GM18867 (cell line): ENCODE results near the gene GFY.

Source experiments
- ATAC-seq: cut with Tn5 transposase; IDR thresholded peaks from one replicate; pipeline ENCODE4 v1.9.1; 2021; ENCODE audit warnings: mild to moderate bottlenecking, moderate library complexity; ENCODE audit not compliant: unreplicated experiment

The GFY gene

GRCh38 chr19:49408816-49409440, 16.3 kb upstream of the GFY start:
- no peak for ATAC-seq

DNA sequence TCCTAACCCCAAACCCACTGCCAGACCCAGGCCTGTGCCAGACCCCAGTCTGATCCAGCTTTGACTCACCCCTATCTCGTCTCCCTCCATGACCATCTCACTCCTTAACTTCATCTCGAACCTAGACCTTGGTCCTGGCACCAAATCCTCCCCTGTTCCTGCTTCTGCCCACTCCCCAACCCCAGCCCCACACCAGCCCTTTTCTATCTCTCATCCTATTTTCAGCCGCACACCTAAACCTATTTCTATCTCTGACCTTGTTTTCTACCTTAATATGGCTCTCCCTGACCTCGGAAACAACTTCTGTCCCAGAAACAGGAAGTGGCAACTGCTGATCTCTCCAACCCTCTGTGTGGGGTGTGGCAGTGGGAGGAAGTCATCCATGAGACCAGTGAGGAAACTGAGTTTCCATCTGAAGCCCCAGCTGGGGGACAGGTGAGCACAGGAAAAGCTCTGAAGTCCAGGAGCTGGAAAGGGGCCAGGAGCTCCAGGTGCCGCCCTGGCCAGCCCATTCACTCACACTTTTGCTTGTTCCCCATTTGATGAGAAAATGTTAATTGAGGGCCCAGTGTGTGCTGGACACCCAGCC, 15.7 kb upstream of the GFY start:
- ATAC-seq, result no peak

DNA sequence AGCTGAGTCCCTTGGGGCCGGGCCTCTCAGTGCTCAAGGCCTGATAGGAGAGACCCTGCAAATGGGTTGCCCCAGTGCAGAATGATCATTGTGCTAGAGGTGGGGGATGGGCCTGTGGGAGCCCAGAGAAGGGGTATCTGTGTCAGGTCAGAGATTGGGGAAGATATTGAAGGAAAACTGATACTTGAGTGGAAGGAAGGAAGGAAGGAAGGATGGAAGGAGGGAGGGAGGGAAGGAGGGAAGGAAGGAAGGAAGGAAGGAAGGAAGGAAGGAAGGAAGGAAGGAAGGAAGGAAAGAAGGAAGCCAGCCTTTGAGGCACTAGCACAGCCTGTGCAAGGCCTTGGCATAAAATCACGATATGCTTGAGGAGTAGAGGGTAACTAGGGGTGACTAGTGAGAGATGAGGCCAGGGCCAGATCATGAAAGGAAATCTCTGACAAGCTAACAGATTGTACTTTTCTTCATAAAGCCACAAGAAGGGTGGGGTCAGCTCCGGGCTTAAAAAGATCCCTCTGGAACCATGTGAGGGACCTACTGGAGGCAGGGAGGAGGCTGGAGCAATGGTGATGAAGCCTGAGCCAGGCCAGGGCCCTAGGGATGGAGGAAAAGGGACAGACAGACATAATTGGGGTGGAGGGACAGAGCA, 13.4 kb upstream of the GFY start:
- no peak for ATAC-seq

- no peak for ATAC-seq
Observed at GRCh38 chr19:49413348-49413747, 11.8 kb upstream of the GFY start.

GRCh38 chr19:49414256-49414655, 10.9 kb upstream of the GFY start:
- no peak for ATAC-seq

GRCh38 chr19:49415102-49415809, 9.9 kb upstream of the GFY start:
- ATAC-seq, result no peak

DNA sequence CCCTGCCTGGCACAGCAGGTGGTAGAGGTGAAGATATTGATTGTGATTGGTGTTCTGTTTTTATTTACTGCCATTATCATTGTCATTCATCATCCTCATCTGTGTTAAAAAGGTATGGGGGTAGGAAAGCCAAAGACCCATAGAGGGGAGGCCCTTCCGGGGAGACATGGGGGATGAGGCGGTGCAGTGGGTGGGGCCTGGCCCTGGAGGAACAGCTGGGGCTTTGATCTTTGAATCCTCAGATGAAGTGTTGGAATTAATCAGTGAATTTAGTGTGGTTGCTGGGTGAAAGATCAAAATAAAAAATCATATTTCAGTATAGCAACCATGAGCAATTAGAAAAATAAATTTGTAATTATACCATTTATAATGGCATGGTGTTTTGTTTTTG, 9.4 kb upstream of the GFY start:
- ATAC-seq, result no peak

- no peak for ATAC-seq
Observed at GRCh38 chr19:49417088-49417487, 8.1 kb upstream of the GFY start.

- ATAC-seq, result no peak
Observed at GRCh38 chr19:49418511-49418910, 6.7 kb upstream of the GFY start.

- no peak for ATAC-seq
Observed at GRCh38 chr19:49419173-49419572, 6.0 kb upstream of the GFY start.

- ATAC-seq, result no peak
Observed at GRCh38 chr19:49420227-49420626, 5.0 kb upstream of the GFY start.

GRCh38 chr19:49421039-49421877, 3.9 kb upstream of the GFY start:
- ATAC-seq, result no peak

DNA sequence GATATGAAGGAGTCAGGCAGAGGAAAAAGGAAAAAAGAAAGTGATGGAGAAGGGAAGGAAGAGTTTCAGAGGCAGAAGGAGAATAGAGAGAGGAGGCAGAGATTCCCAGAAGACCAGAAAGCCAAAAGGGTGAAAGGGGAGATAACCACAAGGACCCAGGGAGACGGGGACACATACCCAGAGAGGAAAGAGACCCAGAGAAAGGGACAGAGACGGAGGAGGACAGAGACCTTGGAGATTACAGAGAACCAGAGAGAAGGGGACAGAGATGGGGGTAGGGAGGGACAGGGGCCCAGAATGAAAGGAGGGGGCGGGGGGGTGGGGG, 3.3 kb upstream of the GFY start:
- ATAC-seq, result no peak

- no peak for ATAC-seq
Observed at GRCh38 chr19:49422407-49423070, 2.6 kb upstream of the GFY start.

DNA sequence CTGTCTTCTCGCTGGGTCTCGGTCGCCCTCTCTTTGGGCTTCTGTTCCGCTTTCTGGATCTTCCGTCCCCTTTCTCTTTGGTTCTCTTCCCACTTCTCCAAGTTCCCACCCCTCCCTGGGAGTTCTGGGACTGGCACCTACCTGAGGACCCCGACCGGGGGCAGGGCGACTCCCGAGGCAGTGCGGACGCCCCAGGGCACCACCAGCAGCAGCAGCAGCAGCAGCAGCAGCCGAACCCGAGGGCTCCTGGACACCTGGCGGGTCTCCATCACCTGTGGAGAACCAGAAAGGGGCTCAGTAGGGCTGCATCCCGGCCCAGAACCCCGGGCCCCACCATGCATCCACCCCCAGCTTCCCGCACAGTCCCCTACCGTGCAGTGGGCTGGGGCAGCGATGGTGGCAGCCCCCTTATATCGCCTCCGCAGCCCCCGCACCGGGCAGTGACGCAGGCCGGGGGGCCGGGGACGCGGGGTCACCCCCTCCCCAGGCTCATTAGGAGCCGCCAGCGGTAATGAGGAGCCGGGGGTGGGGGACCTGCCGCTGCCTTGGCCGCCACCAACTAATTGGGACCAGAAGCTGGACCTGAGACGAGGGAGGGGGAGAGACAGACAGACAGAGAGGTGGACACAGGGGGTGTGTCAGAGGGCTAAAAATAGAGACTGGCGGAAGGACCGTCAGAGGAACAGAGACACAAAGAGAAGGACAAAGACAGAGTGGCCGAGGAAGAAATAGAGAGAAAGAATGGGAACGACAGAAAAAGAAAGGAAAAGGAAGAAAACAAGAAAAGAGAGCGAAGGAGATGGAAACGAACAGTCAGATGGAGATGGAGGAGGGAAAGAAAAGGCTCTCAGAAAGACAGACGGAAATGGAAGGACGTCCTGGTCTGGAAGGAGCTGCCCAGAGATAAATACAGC, 1.9 kb upstream of the GFY start, which contains the start of gene PTH2:
Gene PTH2 (minus strand): TSS at position 371 of the 914 bp plus-strand sequence. CDS start 102 bp downstream, at position 269.
- ATAC-seq, result no peak

GRCh38 chr19:49423985-49424303, 1.2 kb upstream of the GFY start:
- no peak for ATAC-seq

DNA sequence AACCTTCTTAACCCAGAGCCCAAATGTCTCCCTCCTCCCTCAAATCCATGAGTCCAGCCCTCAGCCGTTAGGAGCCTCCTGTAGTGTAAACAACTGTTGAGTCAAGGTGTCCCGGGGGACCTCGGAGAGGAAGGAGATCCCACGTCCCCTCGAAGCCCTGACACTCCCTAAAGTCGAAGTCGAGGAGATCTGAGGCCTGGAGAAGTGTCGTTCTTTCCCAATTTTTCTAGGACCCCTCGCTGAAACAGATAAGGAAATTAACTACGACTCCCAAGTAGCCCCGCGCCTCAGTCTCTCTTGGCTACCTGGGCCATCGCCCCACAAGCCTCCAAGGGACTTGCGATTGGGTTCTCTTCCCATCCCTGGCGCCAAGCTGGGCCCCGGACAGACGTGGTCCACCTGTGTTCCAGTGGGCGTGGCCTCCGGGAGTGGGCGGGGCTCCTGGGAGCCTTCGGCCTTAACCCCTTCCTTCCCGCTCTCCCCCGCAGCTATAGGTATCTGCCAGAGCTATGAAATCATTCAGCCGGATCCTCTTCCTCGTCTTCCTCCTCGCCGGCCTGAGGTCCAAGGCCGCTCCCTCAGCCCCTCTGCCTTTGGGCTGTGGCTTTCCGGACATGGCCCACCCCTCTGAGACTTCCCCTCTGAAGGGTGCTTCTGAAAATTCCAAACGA, 869 bp downstream of the GFY start:
- no peak for ATAC-seq

GRCh38 chr19:49427339-49427738, 2.2 kb downstream of the GFY start:
- ATAC-seq, result no peak
